ENCODE measurements around the gene ASAP2.
"Not testable (repeated sequence)": the region's sequence is repeated elsewhere in the genome, so short reads cannot be mapped to it uniquely, and the experiment has no call there.

The ASAP2 gene

DNA sequence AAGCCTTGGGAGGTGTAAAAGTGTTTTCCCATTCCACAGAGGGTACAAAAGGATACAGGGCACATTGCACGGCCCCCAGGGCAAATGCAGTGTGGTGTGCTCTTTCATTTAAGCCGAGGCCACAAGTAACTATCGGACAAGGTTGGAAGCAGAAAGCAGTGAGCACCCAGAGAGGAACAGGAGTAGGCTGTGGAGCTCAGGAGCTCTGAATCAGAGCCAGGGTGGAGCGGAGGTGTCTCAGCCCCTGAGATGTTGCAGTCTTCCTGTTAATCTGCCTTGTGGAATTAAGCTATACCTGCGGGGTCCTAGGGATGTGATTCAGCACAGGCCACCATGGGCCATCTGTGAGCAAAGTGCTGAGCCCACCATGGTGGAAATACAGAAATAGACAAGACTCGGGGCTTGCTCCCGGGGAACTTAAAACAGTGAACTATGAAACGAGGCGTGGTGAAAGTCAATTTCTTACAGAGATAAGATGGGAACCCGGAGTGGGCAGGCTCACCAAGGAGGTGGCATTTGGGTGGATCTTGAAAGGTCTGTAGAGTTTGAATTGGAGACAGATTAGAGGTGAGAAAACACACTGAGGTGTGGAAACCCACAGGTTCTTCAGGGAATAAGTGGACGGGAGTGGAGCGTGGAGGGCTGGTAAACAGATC lies 44.0 kb downstream of the ASAP2 start:
- DNase-seq (ENCODE audit: low read depth, low spot score) = no peak

DNA sequence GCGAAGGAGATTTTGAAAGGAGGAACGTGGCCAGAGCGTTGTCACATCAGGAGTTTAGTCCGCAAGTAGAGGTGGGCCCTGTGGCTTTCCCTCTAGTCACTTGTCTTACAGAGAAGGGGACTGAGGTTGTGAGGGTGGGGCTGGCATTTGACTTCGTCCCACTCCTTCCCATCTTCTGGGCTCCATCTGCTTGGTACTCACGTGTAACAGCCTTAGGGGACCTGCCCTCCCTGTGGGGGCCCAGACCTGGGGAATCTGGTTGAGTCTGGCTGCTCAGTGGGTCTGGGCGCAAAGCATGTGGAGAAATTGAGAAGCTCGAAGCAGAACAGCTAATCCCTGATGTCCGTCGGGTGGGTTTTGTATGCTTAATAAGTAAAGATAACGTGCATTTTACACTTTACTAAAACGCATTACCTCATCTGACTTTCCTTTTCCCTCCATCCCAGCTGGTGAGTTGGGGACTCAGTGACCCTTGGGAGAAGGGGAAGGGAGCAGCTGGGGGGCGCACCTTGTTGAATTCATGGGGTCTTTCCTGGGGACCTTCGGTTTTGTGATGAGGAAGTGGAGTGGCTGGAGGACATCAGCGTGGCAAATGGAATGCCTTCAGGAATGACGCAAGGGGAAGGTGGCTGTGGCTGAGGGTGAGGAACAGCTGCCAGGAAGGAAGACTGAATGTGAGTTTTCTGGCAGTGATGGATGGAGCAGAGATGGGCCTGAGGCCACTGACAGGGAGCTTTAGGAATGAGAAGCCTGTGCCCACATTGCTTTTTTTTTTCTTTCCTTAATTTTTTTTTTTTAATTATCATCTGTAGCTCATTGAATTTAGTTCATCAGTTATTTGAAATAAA lies 44.8 kb downstream of the ASAP2 start:
- DNase-seq (ENCODE audit: low read depth, low spot score) = peak; percentile 86

DNA sequence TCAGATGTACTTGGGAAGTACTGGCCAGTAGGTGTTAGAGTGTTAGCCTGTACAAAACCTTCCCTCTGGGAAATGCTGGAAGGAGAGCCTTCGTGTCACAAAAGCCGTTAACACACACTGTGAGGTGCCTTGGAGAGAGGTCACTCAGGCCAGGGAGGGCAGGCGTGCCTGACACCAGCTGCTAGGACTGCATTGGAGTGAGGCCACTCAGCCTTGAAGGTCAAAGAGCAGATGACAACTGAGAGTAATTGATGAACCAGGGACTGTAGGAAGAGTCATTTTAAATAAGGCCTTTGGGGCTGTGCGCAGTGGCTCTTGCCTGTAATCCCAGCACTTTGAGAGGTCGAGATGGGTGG lies 45.4 kb downstream of the ASAP2 start:
- no peak for DNase-seq (ENCODE audit: low read depth, low spot score)

DNA sequence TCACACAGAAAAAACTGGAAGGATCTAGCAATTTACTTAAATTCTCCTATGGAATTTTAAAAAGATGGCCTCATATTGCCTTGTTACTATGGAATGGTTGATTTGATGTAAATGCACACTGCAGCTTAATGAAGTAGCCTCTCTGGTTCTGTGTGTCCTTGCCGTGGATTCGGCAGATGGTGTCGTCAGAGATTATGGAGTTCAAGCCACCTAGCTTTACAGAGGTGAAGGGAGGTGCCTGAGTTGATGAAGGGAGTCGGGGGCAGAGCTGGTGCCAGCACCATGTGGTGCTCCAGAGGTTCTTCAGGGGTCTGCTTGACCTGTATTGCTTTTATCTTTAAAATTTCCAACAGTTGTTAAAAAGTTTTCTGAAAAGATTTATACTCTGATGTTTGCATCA lies 48.8 kb downstream of the ASAP2 start:
- no peak for DNase-seq (ENCODE audit: low read depth, low spot score)

DNA sequence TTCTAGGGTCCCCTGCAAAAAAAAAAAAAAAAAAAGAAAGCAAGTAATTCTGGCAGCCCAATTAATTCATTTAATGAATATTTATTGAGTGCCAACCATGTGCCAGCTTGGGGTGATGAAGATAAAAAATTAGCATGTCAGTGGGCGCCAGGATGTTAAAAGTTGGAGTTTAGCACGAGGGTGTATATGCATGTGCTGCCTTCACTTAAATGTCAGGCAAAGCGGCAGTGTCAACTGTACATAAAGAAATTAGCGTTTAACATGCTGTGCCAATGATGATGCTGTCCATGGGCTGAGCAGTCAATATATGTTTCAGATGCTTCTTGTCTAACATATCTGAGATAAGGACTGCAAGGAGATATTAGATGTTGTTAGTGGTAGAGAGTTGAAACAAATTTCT lies 49.5 kb downstream of the ASAP2 start:
- DNase-seq (ENCODE audit: low read depth, low spot score) = no peak

DNA sequence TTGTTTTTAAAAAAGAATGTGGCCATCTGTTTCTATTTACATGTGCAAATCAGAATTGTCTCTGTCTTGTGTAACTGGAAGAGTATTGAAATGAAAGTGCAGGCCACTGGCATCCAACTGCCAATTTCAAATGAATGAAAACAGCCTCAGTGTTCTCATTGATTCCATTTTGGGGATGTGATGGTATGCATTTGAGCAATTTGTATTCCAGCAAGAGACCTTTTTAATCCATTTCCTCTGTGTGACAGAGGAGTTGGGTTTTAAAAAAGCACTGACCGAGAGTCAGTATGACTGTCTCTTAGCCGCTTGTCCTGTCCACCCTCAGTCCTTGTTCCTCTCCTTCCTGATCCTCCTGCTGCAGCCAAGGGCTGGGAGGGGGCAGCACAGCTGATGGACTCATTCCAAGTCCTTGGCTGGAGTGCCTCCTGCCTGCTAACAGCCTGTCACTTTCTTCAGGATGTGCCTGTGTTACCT lies 50.0 kb downstream of the ASAP2 start:
- DNase-seq (ENCODE audit: low read depth, low spot score) = peak; percentile 50

DNA sequence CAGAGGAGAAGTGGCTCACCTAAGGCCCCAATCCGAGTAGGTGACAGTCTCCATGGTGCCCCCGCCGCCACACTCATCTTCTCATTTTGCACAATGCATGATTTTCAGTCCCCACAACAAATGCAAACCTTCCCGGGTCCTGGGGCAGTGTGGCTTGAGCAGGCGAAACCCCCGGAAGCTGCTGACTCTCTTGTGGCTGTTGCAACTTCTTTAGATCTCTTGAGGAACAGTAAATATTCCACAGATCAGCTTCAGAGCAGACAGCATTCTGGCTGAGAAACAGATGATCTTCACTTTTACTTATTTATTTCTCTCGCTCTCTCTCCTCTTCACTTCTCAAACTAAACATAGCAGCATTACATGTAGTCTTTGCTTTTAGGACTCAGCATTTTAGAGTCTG lies 51.9 kb downstream of the ASAP2 start:
- DNase-seq (ENCODE audit: low read depth, low spot score) = no peak

DNA sequence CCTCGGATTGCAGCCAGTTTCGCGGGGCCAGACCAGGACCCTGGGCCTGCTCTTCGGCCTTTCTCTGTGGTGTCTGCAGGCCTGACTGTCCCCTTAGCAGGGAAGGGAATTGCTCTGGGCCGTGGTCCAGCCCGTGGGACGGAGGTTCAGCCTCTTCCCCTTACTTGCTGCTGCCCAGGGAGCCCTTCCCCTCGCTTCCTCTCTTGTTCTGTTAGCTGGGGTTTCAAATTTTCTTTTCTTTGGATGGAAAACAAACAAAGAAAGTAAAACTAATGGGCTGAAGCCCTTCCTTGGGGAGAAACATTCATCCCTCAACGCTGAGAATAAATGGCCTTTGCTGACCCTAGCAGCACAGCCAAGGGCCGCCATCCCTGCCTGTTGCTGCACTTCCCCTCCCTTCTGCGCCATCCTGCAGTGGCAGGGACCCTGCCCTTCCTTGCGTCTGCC lies 52.4 kb downstream of the ASAP2 start:
- peak; percentile 50 for DNase-seq (ENCODE audit: low read depth, low spot score)

DNA sequence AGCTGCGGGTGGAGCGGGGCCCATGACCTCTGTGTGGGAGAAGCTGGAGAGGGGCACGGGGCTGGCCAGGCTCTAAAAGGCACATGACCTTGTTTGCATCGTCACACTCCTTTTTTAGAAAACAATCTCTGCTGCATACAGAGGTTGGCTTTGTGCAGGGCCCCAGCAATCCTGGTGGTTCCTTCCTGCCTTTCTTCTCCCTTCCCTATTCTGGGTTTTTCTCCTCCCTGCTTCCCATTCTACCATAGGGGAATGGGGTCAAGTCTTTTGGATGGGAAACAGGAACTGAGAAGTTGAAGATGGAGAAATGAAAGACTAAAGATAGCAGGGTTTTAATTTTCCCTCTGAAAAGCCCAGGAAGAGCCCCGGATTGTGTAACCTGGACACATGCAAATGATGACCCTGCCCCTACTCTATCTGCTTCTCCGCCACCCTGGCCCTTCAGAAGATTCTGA lies 53.9 kb downstream of the ASAP2 start:
- DNase-seq (ENCODE audit: low read depth, low spot score) = no peak

DNA sequence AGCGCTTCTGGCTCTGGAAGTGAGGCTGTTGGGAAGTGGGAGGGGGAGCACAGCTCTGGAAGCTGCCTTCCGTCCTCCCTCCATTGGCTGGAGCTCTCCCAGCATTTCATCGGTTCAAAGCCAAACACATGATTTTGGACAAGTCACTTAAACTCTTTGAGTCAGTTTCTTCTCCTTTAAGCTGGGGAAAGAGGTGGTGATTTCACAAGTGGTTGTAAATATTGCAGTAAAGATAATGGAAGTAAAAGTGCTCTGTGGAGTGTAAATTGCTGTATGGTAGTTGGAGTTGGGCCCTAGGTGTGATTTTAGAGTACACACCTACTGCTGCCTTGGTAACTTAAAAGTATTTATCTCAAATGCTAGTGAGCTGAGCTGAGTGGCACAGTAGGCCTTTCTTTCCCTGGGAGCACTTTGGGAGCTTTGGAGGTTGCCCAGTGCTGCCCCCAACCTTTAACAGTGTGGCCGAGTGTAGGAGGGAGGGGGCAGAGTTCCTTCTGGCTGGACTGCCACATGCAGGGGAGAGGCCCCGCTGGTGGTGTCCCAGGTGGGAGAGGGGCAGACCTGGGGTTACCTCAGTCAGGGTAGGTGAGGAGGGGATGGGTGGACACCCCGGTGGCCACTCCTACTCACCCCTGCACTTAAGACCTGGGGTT lies 54.7 kb downstream of the ASAP2 start:
- no peak for DNase-seq (ENCODE audit: low read depth, low spot score)

DNA sequence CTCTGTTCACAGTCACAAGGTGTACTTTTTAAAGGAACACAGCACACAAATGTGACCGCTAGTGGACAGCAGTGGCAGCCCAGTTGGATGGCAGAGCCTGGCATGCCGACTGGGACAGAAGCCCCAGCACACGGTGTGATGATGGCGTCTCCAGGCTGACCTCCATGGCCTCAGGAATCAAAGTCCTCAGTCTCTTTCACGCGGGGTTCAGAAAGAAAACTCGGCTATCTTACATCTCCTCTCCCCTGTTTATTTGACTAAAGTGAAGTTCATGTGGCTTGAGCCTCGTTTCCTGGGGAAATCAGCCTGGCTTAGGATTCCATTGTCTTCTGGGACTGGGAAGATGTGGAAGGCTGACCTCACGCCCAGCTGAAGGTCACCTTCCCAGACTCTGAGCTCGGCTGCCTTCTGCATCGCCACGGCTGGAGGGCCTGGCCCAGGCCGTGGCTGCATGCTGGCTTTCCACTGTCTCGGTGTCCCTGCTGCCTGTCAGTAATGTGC lies 56.1 kb downstream of the ASAP2 start:
- no peak for DNase-seq (ENCODE audit: low read depth, low spot score)

DNA sequence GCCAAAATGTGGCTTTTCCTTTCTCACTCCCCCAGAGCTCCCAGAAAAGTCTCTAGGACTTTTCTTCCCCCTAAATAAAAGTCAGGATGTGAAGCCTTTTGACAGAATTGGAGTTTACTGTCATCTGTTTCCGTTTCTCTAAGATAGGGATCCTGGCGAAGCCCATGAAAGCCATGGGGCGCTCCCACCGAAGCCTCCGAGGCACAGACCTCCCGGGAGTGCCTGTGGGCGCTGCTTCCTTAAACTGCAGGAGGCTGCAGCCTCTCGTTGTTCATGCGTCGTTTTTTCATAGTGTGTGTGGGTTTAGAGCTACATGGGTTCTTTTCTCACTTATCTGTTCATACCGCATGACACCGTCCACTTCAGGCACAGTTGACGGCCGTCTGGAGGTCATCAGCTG lies 56.8 kb downstream of the ASAP2 start:
- DNase-seq (ENCODE audit: low read depth, low spot score) = peak; percentile 46

DNA sequence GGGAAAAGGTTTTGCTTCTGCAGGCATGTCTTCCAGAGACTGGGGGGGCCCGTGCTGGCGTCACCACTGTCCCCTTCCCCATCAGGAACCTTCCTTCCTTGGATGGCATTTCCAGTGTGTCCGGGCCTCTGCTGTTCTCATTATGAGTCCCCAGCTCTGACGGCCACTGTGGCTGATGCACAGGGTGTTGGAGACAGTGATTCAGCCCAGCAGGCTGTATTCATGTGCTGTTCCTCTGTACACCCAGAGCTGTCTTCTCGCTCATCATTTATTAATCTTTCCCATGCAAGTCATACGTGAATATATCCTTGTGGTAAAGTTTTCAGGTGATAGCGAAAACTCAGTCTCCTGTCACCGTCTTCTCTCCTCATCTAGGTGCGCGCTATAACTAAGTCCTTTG lies 57.7 kb downstream of the ASAP2 start:
- DNase-seq (ENCODE audit: low read depth, low spot score) = peak; percentile 52

DNA sequence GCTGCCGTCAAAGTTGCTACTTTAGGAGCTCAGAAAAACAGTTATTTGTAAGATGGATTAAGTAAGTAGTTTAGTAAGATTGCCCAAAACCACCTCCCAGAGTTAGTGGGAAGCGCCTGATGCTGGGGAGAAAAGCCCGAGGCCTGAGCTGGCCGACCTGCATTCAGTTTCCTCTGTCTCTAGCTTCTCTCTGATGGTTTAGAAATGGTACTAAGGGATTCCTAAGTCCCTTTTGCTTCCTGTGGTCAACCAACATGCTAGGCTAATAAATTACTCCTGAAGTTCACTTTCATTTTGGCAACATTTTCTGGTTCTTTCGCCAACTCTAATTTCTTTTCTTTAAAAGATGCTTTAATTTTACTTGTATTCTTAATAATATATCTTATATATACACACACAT lies 60.1 kb downstream of the ASAP2 start:
- peak; percentile 53 for DNase-seq (ENCODE audit: low read depth, low spot score)

DNA sequence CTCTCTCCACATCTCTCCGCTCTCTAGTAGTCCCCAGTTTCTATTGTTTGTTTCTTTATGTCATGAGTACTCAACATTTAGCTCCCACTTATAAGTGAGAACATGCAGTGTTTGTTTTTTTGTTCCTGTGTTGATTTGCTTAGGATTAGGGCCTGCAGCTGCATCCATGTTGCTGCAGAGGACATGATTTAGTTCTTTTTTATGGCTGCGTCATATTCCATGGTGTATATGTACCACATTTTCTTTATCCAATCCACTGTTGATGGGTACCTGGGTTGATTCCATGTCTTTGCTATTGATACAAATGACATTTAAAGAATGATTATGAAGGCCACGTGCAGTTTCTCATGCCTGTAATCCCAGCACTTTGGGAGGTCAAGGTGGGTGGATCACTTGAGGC lies 60.7 kb downstream of the ASAP2 start:
- not testable (repeated sequence) for DNase-seq (ENCODE audit: low read depth, low spot score)

DNA sequence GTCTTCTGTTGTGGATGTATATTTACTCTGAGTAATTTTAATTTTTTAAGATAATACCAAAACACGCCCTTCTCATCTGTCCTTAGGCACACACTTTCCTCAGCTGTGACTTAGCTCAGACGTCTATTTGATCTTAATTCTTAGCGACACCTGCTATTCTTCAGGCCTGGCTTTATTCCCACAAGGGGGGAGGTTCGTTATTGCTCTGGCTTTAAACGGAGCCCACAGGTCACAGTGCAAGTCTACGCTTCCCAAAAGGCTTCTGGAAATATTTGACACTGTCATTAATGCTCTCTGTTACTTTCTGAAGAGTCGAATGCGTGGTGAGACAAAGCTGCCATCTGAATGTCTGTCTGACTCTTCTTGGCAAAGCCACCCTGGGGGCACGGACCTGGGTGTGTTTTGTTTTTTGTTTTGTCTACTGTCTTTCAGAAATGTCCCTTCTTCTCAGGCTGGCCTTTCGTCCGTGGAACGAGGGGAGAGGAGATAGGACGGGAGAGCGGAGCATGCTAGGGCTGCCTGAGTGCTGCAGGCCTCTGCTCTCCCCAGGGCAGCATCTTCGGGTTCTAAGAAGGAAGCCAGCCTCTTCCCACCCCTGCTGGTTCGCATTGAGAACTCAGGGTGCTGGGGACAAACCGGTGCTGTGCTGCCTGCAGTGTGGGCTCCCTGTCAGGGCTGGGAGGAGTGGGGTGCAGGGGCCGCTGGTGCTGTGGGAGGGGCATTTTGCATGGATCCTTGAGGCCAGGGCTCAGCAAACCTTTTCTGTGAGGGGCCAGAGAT lies 61.9 kb downstream of the ASAP2 start:
- no peak for DNase-seq (ENCODE audit: low read depth, low spot score)

DNA sequence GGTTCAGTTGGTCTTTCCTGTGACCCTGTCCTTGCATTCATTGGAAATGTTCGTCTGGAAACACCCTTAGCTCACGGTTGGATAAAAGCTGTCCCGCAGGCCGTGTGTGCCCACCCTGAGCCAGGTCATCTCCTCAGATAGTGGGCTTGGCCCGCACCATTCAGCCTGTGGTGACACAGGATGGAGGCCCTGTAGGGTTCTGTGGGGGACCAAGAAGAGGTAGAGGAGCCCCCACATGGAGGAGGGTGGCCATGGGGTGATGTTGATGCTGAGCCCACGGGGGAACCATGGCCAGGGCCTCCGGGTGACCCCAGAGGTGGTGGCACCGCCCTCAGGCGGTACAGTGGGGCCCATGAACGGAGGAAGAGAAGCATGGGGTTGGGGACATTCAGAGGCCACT lies 62.7 kb downstream of the ASAP2 start:
- no peak for DNase-seq (ENCODE audit: low read depth, low spot score)

DNA sequence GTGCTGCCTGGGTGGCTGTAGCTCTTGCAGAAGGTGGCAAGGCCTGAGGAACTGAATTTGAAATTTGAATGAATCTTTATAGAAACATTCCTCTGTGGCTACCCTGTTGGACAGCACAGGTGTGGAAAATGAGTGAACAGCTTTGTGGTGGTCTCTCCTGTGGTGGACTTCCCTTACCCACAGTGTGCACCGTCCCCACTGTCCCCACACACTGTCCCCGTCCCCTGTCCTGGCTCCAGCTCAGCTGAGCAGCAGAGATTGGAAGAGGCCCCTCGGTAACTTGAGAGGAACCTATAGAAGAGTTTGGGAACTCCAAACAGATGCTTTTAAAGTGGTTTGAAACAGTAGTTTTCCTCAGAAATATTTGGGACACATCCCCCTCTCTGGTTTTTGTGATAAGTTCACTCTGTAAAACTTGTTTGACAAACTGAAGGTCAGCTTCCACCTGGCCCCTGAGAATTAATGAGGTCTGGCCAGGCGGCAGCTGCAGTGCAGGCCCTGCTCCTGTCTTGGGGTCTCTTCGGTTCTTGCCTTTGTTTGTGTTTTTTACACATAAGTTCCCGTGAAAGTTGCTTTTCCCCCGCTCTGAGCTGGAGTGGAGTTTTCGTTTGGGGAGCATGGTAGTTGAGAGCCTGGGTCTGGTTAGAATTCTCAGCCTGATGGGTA lies 63.2 kb downstream of the ASAP2 start:
- DNase-seq (ENCODE audit: low read depth, low spot score) = no peak

DNA sequence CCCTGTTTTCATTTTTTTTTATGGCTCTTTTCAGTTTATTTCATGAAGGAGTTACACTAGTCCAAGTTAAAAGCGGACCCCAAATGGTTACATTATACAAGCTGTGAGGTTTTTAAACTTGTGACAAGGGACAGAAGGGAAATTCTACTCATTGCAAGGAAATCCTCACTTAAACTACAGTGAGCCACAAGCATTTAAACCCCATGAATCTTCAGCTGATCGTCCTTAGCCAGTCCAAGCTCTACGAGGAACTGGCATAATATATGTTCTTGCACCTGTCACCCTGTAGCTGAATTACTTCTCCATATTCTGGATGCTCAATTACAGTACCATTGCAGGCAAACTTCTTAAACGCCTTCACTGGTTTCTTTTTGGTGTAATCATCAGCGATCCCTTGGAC lies 64.5 kb downstream of the ASAP2 start:
- DNase-seq (ENCODE audit: low read depth, low spot score) = no peak

DNA sequence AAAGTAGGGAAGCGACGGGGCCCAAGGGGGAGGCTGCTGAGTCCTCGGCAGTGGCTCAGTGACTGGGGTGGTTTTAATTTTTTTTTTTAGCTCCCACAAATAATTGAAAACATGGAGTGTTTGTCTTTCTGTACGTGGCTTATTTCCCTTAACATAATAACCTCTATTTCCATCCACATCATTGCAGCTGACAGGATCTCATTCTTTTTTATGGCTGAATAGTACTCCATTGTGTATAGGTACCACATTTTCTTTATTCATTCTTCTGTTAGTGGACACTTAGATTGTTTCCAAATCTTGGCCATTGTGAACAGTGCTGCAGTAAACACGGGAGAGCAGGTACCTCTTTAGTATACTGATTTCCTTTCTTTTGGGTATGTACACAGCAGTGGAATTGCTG lies 65.1 kb downstream of the ASAP2 start:
- DNase-seq (ENCODE audit: low read depth, low spot score) = no peak

DNA sequence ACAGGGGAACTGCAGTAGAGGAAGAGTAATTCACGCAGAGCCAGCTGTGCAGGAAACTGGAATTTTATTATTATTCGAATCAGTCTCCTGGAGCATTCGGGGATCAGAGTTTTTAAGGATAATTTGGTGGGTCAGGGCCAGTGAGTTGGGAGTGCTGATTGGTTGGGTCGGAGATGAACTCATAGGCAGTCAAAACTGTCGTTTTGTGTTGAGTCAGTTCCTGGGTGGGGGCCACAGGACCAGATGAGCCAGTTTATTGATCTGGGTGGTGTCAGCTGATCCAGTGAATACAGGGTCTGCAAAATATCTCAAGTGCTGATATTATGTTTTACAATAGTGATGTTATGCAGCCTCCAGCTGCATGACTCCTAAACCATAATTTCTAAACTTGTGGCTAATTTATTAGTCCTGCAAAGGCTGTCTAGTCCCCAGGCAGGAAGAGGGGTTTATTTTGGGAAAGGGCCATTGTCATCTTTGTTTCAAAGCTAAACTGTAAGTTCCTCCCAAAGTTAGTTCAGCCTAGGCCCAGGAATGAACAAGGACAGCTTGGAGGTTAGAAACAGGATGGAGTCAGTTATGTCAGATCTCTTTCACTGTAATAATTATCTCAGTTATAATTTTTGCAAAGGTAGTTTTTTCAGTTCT lies 67.0 kb downstream of the ASAP2 start:
- no peak for DNase-seq (ENCODE audit: low read depth, low spot score)

All from astrocyte of the hippocampus (primary cell).